ENCODE results near the gene NEK9. TPM values are rescaled to one million over a fixed set of nuclear protein-coding genes. Genes with fewer than 3 reads are reported as not detected.

NEK9 gene
- total RNA-seq, 1 donor from 2014 or later = 26.3 TPM

DNA sequence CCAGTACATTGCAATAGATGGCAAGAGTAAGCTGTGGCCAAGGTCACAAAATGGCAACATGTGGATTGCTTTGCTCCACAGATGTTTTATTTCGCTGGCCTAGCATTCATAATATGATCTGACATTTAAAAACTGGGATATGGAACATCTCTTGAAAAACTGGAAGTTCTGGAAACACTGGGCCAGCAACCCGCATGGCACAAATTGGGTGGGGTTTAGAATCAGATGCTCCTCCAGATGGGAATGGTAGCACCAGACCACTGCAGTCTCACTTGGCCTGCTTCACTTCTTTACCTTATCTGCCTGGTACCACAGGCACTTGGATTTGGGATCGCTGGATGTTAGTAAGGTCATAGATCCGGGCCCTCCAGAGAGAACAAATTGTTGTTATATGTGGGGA, 47.3 kb downstream of the NEK9 start:
- FAIRE-seq (no peak), DNase-seq (ENCODE audit: low read depth) (no peak)
- TF ChIP-seq, protein P1, sequence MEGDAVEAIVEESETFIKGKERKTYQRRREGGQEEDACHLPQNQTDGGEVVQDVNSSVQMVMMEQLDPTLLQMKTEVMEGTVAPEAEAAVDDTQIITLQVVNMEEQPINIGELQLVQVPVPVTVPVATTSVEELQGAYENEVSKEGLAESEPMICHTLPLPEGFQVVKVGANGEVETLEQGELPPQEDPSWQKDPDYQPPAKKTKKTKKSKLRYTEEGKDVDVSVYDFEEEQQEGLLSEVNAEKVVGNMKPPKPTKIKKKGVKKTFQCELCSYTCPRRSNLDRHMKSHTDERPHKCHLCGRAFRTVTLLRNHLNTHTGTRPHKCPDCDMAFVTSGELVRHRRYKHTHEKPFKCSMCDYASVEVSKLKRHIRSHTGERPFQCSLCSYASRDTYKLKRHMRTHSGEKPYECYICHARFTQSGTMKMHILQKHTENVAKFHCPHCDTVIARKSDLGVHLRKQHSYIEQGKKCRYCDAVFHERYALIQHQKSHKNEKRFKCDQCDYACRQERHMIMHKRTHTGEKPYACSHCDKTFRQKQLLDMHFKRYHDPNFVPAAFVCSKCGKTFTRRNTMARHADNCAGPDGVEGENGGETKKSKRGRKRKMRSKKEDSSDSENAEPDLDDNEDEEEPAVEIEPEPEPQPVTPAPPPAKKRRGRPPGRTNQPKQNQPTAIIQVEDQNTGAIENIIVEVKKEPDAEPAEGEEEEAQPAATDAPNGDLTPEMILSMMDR (IDR thresholded peaks at IDR 0.05; ENCODE audit: insufficient read depth, low read length, severe bottlenecking) = no peak
- peaks cover 3% of the 10 kb centered on the region for H3K36me3 ChIP-seq (ENCODE audit: control insufficient read depth, insufficient read depth, low read length)
- no peak overlapping the region for H3K4me3 ChIP-seq (ENCODE audit: low read depth, low read length)
- H3K27me3 ChIP-seq (ENCODE audit: control insufficient read depth, insufficient read depth, low read length) = no peaks in the 10 kb centered on the region

GRCh38 chr14:75077794-75078193, 49.1 kb downstream of the NEK9 start:
- Histone ChIP-seq H3K36me3 (ENCODE audit: control insufficient read depth, insufficient read depth, low read length) (no peaks in the 10 kb centered on the region), H3K27me3 (ENCODE audit: control insufficient read depth, insufficient read depth, low read length) (no peaks in the 10 kb centered on the region), H3K4me3 (ENCODE audit: low read depth, low read length) (no peak overlapping the region)
- no peak for FAIRE-seq
- DNase-seq (ENCODE audit: low read depth) = no peak
- TF ChIP-seq, protein P1 (IDR thresholded peaks at IDR 0.05; ENCODE audit: insufficient read depth, low read length, severe bottlenecking) = no peak

DNA sequence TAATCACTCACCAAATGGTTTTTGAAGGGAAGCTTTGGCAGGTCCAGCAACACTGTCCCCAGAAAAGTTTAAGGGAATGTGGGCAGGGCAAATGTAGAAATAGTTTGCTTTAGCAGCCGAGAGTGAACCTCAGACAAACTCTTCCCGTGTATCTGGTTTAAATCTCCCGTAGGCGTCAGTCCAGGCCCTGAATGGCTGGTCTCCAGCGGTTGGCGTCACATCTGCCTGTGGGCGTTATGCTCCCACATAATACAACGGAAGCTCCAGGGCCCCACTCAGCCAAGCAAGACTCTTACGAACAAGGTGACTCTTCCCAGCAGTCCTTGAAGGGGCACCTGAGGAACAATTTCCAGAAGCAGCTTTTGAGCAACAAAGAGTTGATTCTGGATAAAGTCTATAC, 56.5 kb downstream of the NEK9 start:
- H3K4me3 ChIP-seq (ENCODE audit: low read depth, low read length) = no peak overlapping the region
- no peaks in the 10 kb centered on the region for H3K27me3 ChIP-seq (ENCODE audit: control insufficient read depth, insufficient read depth, low read length)
- FAIRE-seq = no peak
- no peak for DNase-seq (ENCODE audit: low read depth)
- no peaks in the 10 kb centered on the region for H3K36me3 ChIP-seq (ENCODE audit: control insufficient read depth, insufficient read depth, low read length)
- TF ChIP-seq, protein P1 (IDR thresholded peaks at IDR 0.05; ENCODE audit: insufficient read depth, low read length, severe bottlenecking) = no peak

DNA sequence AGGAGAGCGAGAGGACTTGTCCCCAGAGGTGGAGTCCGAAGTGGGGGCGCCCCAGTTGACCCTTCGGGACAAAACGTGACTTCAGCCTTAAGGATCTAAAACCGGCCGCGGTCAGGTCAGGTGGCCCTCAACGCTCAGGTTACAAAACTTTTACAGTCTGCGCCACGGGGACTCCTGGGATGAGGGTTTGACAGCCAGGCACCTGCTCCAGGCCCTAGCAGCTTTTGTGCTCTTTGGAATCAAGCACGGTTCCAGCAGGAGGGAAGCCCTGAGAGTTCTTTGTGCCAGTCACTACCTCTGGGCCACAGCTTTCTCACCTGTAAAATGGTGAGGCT, 57.1 kb downstream of the NEK9 start:
- TF ChIP-seq, protein P1 (IDR thresholded peaks at IDR 0.05; ENCODE audit: insufficient read depth, low read length, severe bottlenecking) = no peak
- no peak for FAIRE-seq

DNA sequence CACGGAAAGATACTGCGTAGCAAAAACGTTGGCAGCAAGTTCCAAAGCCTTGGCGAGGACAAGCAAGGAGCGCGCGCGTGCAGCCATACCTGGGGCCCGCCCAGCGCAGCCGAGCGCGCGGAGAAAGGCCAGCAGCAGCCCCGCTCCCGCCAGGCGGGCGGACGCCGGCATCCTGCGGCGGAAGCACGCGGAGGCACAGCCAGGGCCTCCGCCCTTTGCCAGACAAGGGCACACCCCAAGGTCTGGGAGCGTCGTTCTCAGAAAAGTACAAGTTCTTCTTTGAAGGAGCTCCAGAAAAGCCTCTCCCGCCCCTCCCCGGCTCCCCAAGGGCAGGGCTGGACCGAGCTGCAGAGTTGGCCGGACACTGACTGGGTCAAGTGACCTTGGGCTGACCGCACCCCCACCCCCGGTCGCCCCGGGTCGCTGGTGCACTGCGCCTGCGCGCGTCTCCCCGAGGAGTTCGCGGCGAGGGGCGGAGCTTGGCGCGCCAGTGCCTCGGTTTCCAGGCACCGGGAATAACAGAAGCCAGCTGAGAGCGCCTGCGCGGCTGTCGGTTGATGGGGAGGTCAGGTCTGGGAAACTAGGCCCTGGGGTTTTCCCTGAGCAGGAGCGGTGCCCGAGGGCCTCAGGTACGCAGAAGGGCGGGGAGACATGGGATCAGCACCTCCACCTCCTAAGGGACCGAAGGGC, 57.6 kb downstream of the NEK9 start, which contains the start of gene ZC2HC1C:
ZC2HC1C (plus strand) TSS at position 521 of the 690 bp plus-strand sequence. CDS start 933 bp downstream, outside the sequence.
- H3K27me3 ChIP-seq (ENCODE audit: control insufficient read depth, insufficient read depth, low read length) = no peaks in the 10 kb centered on the region
- H3K36me3 ChIP-seq (ENCODE audit: control insufficient read depth, insufficient read depth, low read length) = no peaks in the 10 kb centered on the region
- DNase-seq (ENCODE audit: low read depth) = peak; percentile 78
- H3K4me3 ChIP-seq (ENCODE audit: low read depth, low read length) = peak within 1 kb of the TSS; percentile 53
- FAIRE-seq = no peak
- TF ChIP-seq, protein P1 (IDR thresholded peaks at IDR 0.05; ENCODE audit: insufficient read depth, low read length, severe bottlenecking) = no peak

More for the DNA sequence above, 57.1 kb downstream of the NEK9 start:
- no peaks in the 10 kb centered on the region for H3K36me3 ChIP-seq (ENCODE audit: control insufficient read depth, insufficient read depth, low read length)
- H3K27me3 ChIP-seq (ENCODE audit: control insufficient read depth, insufficient read depth, low read length) = no peaks in the 10 kb centered on the region
- peak overlapping the region; percentile 53 for H3K4me3 ChIP-seq (ENCODE audit: low read depth, low read length)
- no peak for DNase-seq (ENCODE audit: low read depth)
